GM21390 (cell line): Measurements from ENCODE around the gene IL17RC.
"Not testable (repeated sequence)": the region's sequence is repeated elsewhere in the genome, so short reads cannot be mapped to it uniquely, and the experiment has no call there.

Source experiments
- ATAC-seq: cut with Tn5 transposase; IDR thresholded peaks from one replicate; pipeline ENCODE4 v1.9.1; 2021; ENCODE audit not compliant: unreplicated experiment

The IL17RC gene

GRCh38 chr3:9891072-9891622 lies 25.8 kb upstream of the IL17RC start:
- no peak for ATAC-seq

DNA sequence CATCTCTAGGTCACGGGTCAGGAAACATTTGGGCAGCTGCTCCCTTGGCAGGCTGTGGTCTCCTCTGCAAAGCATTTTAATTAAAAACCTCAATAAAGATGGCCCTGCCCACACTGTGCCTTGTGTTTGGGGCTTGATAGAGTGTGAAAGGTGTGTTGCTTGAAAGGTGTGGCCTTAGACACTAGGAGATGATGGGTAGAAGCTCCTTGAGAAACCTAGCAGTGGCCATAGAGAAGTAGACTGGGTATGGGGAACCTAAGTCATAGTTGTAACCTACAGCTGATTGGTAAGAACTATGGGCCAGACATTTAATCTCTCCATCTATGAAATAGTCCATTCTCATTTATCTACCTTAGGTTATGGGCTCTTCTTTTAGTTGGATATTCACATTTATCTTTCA lies 23.2 kb upstream of the IL17RC start:
- ATAC-seq: no peak

GRCh38 chr3:9895715-9896114 lies 21.2 kb upstream of the IL17RC start:
- not testable (repeated sequence) for ATAC-seq

- not testable (repeated sequence) for ATAC-seq
These were observed 20.0 kb upstream of the IL17RC start for GRCh38 chr3:9896755-9897407.

- ATAC-seq: no peak
These were observed 19.2 kb upstream of the IL17RC start for GRCh38 chr3:9897408-9898372.

- no peak for ATAC-seq
These were observed 18.2 kb upstream of the IL17RC start for GRCh38 chr3:9898467-9899241.

DNA sequence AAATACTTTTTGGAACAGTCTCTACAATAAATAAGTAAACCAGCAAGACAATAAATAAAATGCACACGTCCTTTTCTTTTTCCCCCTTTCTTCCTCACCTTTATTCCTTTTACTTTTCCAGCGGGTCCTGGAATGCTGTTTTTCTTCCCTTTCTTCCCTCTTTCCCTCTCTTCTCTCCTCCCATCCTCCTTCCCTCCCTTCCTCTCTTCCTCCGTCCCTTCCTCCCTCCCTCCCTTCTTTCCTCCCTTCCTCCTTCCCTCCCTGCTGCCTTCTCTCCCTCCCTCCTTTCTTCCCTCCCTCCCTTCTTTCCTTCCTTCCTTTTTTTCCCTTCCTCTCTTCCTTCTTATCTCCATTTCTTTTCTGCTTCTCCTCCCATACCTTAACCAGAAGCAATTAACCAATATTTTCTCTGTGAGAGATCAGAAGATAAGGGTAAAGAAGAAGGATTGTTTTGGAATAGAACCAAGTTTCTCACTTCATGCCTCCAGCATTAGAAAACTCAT lies 17.6 kb upstream of the IL17RC start:
- no peak for ATAC-seq

DNA sequence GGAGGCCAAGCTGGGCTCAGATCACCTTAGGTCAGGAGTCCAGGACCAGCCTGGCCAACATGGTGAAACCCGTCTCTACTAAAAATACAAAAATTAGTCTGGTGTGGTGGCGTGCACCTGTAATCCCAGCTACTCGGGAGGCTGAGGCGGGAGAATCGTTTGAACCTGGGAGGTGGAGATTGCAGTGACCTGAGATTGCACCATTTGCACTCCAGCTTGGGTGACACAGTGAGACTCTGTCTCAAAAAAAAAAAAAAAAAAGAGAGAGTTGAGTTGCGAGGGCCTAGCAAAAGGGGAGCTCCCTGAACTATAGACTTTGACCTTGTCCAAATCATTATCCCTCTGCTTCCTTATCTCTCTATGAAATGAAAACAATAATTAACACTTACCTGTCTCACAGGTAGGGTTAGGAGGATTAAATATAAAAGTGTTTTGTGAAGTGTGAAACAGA lies 15.9 kb upstream of the IL17RC start:
- ATAC-seq: not testable (repeated sequence)

- ATAC-seq: no peak
These were observed 14.9 kb upstream of the IL17RC start for GRCh38 chr3:9901967-9902366.

- ATAC-seq: no peak
These were observed 14.3 kb upstream of the IL17RC start, which contains the start of gene IL17RE for GRCh38 chr3:9902372-9903237. Gene IL17RE, plus strand, starts transcription at chr3:9902848. Its CDS starts 85 bp downstream, at chr3:9902933.

DNA sequence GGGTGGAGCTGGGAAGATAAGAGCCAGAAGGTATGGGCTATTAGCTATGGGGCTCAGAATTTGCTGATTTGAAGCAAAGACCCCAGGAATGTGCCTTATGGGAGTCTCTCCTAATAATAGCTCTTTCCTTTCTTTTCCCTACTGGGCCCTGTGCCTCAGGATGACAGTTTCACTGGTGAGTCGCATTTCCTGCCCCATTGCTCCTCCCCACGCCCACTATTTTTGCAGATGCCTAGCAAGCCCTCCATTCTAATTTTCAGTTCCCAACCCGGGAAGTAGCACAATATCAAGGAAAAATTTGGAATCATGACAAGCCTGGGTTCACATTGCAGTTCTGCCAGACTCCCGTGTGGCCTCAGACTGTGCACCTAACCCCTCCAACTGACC lies 13.7 kb upstream of the IL17RC start:
- ATAC-seq: no peak

DNA sequence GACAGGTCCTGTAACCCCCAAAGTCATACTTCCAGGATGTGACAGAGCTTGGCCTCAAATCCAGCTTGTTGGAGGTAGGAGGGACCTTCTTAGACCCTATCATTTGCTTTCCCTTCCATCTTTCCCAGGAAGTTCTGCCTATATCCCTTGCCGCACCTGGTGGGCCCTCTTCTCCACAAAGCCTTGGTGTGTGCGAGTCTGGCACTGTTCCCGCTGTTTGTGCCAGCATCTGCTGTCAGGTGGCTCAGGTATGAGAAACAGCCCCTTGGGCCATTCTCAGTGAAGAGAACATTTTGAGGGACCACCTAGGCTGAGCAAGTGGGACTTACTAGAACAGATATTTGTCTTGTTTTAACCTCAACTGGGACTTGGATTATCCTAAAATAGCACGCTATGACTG lies 13.0 kb upstream of the IL17RC start:
- no peak for ATAC-seq

- ATAC-seq: no peak
These were observed 10.4 kb upstream of the IL17RC start for GRCh38 chr3:9906480-9906879.

DNA sequence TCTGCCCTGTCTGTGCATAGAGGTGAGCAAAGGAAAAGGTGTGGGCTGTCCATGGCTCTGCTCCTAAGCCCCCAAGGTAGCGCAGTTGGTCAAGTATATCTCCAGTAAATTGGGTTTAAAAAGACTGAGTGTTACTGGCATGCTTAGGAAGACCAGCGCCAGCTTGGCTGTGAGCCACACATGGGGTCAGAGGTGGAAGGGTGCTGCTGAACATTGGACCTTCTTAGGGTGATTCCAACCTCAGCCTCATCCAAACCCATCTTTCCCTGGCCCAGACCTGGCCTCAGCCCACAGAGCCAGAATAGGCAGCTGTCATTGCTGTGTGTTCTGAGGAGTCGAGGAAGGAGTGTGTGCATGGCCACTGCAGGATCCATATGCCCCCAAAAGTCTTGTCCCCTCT lies 8.6 kb upstream of the IL17RC start:
- ATAC-seq: no peak

DNA sequence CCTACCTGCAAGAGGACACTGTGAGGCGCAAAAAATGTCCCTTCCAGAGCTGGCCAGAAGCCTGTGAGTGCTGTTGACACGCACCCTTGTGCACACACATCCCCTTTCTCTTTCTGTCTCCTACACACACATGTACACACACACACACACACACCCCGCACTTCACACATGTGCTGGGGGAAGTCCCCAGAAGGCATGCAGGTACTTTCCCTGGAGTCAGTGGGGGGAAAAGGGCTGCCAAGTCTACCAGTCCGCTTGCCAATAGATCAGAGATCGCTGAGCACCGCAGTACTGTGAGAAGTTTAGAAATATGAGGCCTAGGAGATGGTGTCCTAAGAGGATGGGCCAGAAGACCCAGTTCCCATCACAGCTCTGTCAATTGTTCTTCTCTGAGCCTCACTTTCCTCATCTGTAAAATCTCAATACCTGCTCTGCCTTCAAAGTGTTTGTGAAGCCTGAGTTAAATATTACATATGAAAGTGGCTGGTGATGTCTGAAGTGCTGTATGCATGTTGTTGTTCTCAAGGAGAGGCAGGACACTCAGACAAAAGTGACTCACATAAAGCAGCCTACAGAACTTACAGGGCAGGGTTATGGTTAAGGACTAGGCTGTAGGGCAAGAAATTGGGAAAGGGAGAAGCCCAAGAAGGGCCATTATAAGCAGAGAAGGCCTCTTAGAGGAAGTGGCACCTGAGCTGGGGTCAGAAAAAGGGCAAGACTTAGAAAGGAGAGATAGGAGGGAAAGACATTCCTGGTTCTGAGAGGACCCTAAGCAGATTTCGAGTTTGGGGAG lies 7.5 kb upstream of the IL17RC start:
- ATAC-seq: no peak

- no peak for ATAC-seq
These were observed 5.0 kb upstream of the IL17RC start for GRCh38 chr3:9911863-9912262.

- no peak for ATAC-seq
These were observed 4.5 kb upstream of the IL17RC start for GRCh38 chr3:9912294-9912935.

GRCh38 chr3:9913601-9914000 lies 3.3 kb upstream of the IL17RC start:
- no peak for ATAC-seq

- ATAC-seq: no peak
These were observed 2.9 kb upstream of the IL17RC start for GRCh38 chr3:9914011-9914410.
